ENCODE results near the gene SUCLG1.

Gene SUCLG1

DNA sequence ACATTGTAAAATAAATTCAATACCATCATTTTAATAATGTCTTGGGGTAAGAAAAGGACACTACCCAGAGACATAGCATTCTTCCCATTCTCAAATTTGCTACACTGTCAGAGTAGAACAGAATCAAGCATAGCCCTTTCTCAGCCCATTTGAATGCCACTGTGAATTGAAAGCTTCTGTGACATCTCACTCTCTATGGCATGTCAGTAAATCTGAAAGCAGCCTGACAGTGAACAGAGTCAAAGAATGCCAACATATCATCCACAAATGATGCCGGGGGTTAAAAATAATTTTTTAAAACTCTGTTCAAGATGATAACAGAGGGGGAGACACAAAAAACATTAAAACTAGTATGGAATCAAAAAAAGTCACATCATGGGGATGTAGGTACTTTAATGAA lies 17.6 kb downstream of the SUCLG1 start:
- Histone ChIP-seq H3K36me3 (peaks cover 84 to 100% (median 97%) of the 10 kb centered on the region in 11 experiments), H3K9me3 (replicated peaks in 1 of 11) (peaks cover 0 to 31% (median 18%) of the 10 kb centered on the region in 11 experiments; a peak in 17 of 22 replicates), H3K4me3 (no peak overlapping the region), H3K4me1 (peaks cover 0 to 10% (median 0%) of the 10 kb centered on the region in 10 experiments; a peak in 6 of 20 replicates), H4K20me1 (peaks cover 0 to 8% (median 0%) of the 10 kb centered on the region in 11 experiments; a peak in 1 of 22 replicates), H3K27ac (no peak overlapping the region), H3K4me2 (no peak overlapping the region), H3K9ac (no peak overlapping the region), H3K27me3 (no peaks in the 10 kb centered on the region)
- no peak for TF ChIP-seq Cebpa-rat (IDR thresholded peaks at IDR 0.05)

DNA sequence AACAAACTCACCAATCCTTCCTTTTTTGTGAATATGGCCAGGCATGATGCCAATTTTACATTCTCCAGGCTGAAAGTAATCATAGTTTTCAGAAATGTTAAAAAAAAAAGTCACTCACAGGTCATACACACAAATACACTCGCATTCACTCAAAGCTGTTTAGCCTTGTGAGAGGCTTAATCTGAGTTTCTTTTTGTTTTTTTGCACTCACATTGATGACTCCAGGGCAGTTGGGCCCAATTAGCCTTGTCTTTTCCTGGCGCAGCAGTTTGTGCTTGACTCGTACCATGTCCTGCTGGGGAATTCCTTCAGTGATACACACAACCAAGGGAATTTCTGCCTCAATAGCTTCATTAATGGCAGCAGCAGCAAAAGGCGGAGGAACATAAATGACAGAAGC lies 18.0 kb downstream of the SUCLG1 start:
- Histone ChIP-seq H3K9me3 (replicated peaks in 1 of 11) (peaks cover 0 to 31% (median 18%) of the 10 kb centered on the region in 11 experiments; a peak in 17 of 22 replicates), H3K4me2 (no peak overlapping the region), H3K4me3 (no peak overlapping the region), H3K27me3 (no peaks in the 10 kb centered on the region), H3K4me1 (peaks cover 0 to 10% (median 0%) of the 10 kb centered on the region in 10 experiments; a peak in 6 of 20 replicates), H4K20me1 (peaks cover 0 to 8% (median 0%) of the 10 kb centered on the region in 11 experiments; a peak in 1 of 22 replicates), H3K27ac (no peak overlapping the region), H3K9ac (no peak overlapping the region), H3K36me3 (peaks cover 80 to 100% (median 97%) of the 10 kb centered on the region in 11 experiments)
- TF ChIP-seq Cebpa-rat (IDR thresholded peaks at IDR 0.05) = no peak

DNA sequence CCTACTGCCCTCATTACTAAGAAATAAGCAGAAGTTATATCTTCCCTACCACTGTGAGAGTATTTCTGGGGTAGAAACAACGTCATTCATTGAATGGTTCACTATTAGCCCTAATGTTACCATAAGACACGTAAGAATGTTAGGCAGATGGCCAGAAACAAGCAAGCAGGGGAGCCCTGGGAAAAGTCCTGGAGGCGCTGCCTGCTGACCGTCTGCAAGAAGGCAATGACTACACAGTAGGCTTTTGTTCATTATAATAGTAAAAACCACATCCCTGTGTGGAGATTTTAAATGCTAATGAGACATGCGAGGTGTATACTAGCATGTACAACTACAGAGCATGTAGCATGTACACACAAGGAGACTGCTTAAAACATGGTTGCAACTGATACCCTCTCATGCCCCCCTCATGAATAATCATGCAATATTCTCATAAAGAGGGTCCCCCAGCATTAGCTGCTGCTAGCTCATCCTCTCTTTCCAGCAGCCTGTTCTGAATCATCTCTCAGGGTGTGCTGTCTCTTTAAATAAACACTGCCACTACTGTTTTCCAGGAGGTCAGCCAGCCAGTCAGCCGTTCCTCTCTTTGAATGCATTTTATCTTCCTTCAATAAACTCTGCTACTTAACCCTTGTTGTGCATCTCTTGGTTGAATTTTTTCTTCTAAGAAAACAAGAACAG lies 23.6 kb downstream of the SUCLG1 start:
- H4K20me1 ChIP-seq = no peaks in the 10 kb centered on the region
- no peak overlapping the region for H3K4me3 ChIP-seq
- H3K27ac ChIP-seq = no peak overlapping the region
- H3K27me3 ChIP-seq = no peaks in the 10 kb centered on the region
- H3K36me3 ChIP-seq = peaks cover 88 to 100% (median 99%) of the 10 kb centered on the region in 11 experiments
- peaks cover 0 to 19% (median 8%) of the 10 kb centered on the region in 11 experiments; a peak in 11 of 22 replicates for H3K9me3 ChIP-seq (replicated peaks in 1 of 11)
- no peak overlapping the region for H3K9ac ChIP-seq
- peaks cover 0 to 10% (median 0%) of the 10 kb centered on the region in 10 experiments; a peak in 4 of 20 replicates for H3K4me1 ChIP-seq
- H3K4me2 ChIP-seq = no peak overlapping the region
- TF ChIP-seq Cebpa-rat (IDR thresholded peaks at IDR 0.05) = no peak

DNA sequence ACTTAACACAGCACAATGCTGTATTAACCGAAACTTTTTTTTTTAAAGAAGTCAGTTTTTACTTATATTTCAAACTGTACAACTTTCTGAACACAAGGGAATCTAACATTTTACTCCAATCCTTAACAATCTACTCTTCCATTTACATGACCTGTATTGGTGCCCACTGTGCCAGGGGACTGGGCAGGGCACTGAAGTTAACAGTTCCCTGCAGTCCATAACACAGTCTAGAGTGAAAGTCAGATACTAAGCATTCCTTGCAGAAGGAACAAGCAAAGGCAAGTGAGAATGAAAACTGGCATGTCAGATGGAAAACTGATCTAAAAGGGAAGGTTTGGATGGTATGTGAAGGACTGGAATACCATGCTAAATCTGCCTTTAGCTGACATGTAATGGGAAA lies 29.8 kb downstream of the SUCLG1 start:
- Histone ChIP-seq H3K4me3 (no peak overlapping the region), H3K4me1 (no peaks in the 10 kb centered on the region), H3K9me3 (replicated peaks in 1 of 11) (0 out of 22 replicates have a peak, but pooled peaks cover 0 to 4% (median 0%) of the 10 kb centered on the region in 11 experiments), H4K20me1 (no peaks in the 10 kb centered on the region), H3K27me3 (no peaks in the 10 kb centered on the region), H3K27ac (no peak overlapping the region), H3K4me2 (no peak overlapping the region), H3K9ac (no peak overlapping the region), H3K36me3 (peaks cover 70 to 97% (median 84%) of the 10 kb centered on the region in 11 experiments)
- no peak for TF ChIP-seq Cebpa-rat (IDR thresholded peaks at IDR 0.05)

DNA sequence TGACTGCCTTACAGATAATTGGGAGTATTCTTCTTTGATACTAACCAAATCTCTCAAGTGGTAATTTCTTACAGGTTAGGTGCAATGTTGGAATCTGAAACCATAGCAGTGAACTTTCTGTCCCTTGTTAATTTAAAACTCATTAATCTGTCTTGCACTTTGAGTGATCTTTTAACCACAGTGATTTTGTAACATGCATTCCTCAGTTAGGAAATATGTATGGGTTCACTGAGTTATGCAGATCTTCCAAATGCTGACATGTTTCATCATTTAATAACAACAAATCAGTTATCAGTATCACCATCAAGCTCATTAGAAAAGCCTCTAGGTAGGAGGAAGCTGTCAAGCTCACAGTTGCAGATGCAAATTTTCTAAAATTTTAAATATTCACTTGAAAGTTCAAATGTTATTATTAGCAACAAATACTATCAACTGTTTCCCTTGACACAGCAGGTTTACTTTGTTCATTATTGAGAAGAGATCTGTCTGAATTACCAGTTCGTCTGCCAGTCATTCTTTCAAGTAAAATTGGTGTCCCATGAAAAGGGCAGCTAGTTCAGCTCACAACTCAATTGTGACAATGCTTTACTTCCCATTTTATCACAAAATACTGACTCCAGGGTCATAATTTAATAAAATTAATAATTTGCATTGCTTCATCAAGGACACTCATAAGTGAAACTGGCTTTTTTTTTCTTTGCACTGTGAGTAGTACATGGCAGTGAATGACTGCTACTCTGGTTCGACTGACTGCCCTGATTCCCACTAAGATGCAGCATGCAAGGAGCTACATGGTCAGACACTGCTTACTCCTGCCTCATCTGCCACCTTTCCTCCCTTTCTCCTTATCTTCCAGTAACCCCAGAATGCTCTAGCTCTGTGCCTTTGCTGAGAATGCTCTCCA lies 31.6 kb downstream of the SUCLG1 start:
- Histone ChIP-seq H3K27me3 (no peaks in the 10 kb centered on the region), H4K20me1 (no peaks in the 10 kb centered on the region), H3K4me1 (no peaks in the 10 kb centered on the region), H3K9me3 (replicated peaks in 1 of 11) (no peaks in the 10 kb centered on the region), H3K27ac (no peak overlapping the region), H3K36me3 (peaks cover 68 to 96% (median 83%) of the 10 kb centered on the region in 11 experiments), H3K9ac (no peak overlapping the region), H3K4me3 (no peak overlapping the region), H3K4me2 (no peak overlapping the region)
- no peak for TF ChIP-seq Cebpa-rat (IDR thresholded peaks at IDR 0.05)

DNA sequence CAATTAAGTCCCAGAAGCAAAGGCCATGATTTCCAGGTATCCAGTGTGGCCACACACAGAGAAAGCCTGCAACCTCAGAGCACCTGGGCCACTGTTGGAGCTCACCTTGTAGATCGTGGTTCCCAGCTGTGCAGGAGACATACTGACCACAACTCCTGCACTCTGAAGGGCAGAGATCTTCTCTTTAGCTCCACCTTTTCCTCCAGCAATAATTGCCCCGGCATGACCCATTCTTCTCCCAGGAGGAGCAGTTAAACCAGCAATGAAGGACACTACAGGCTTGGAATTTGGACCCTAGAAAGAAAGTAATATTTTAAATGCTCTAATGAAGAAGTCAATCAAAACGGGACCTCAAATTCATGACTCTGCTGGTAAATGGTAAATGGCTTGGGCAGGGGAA lies 33.8 kb downstream of the SUCLG1 start:
- Histone ChIP-seq H3K27me3 (no peaks in the 10 kb centered on the region), H3K4me1 (no peaks in the 10 kb centered on the region), H4K20me1 (no peaks in the 10 kb centered on the region), H3K9me3 (replicated peaks in 1 of 11) (no peaks in the 10 kb centered on the region), H3K36me3 (peaks cover 50 to 84% (median 68%) of the 10 kb centered on the region in 11 experiments), H3K4me3 (no peak overlapping the region), H3K27ac (no peak overlapping the region), H3K9ac (no peak overlapping the region), H3K4me2 (no peak overlapping the region)
- TF ChIP-seq Cebpa-rat (IDR thresholded peaks at IDR 0.05) = no peak

DNA sequence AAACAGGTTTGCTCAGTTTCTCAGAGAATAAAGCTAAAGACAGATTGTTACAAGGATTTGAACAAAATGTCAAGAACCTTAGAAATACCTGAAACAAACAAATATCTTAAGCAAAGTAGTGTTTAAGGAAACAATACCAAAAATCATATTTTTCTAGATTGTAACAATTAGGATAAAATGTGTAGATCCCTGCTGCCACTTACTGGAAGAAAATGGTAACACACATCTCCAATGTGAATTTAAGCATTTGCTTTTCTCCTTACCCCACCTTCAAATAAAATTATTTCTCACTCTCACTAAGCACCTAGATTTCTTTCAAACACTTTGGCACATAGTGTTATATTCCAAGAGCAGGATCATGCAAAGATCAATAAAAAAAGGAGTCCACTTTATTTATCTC lies 34.9 kb downstream of the SUCLG1 start:
- peaks cover 39 to 73% (median 57%) of the 10 kb centered on the region in 11 experiments for H3K36me3 ChIP-seq
- no peak overlapping the region for H3K9ac ChIP-seq
- H3K27me3 ChIP-seq = no peaks in the 10 kb centered on the region
- H4K20me1 ChIP-seq = no peaks in the 10 kb centered on the region
- H3K4me2 ChIP-seq = no peak overlapping the region
- H3K27ac ChIP-seq = no peak overlapping the region
- no peak for TF ChIP-seq Cebpa-rat (IDR thresholded peaks at IDR 0.05)
- H3K4me3 ChIP-seq = no peak overlapping the region
- H3K4me1 ChIP-seq = no peaks in the 10 kb centered on the region
- H3K9me3 ChIP-seq (replicated peaks in 1 of 11) = no peaks in the 10 kb centered on the region

DNA sequence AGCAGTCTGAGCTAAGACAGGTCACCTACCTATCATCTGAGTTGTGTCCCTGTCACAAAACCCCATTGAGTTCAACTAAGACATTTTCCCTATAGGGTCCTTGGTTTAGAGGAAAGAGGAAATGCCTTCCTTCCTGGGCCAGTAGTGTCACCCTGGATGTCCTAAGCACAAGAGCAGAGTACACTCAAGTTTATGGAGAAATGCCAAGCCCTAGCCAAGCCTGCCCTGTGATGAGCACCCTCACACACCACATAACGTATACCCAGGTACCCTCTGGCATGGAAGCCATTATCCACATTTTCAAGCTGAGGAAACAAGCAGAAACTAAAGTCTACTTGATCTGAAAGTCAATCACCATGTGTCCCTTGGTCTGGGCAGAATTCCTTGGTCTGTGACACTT lies 37.3 kb downstream of the SUCLG1 start:
- no peak overlapping the region for H3K4me2 ChIP-seq
- H4K20me1 ChIP-seq = no peaks in the 10 kb centered on the region
- no peak overlapping the region for H3K4me3 ChIP-seq
- H3K9ac ChIP-seq = no peak overlapping the region
- no peaks in the 10 kb centered on the region for H3K27me3 ChIP-seq
- no peaks in the 10 kb centered on the region for H3K4me1 ChIP-seq
- peaks cover 23 to 53% (median 39%) of the 10 kb centered on the region in 11 experiments for H3K36me3 ChIP-seq
- no peak overlapping the region for H3K27ac ChIP-seq
- H3K9me3 ChIP-seq (replicated peaks in 1 of 11) = no peaks in the 10 kb centered on the region
- TF ChIP-seq Cebpa-rat (IDR thresholded peaks at IDR 0.05) = no peak

DNA sequence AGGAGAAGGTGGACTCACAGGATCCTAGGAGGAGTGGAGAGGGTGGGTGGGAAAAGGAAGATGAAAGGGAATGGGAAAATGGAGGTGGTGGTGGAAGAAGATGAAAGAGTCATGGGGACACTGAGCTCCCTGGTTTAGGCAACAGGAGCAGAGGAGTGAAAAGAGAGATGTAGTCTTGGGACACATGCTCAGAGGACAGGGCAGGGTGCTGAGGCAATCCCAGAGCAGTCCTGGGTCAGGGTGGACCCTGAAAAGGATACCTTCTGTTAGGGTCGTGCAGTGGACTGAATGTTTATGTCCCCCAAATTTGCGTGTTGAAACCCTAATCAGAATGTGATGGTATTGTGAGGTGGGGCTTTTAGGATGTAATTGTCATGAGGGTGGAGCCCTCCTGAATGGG lies 37.9 kb downstream of the SUCLG1 start:
- H3K27me3 ChIP-seq = no peaks in the 10 kb centered on the region
- H3K36me3 ChIP-seq = peaks cover 23 to 48% (median 39%) of the 10 kb centered on the region in 11 experiments
- no peak for TF ChIP-seq Cebpa-rat (IDR thresholded peaks at IDR 0.05)
- no peak overlapping the region for H3K9ac ChIP-seq
- H3K27ac ChIP-seq = no peak overlapping the region
- H3K9me3 ChIP-seq (replicated peaks in 1 of 11) = no peaks in the 10 kb centered on the region
- no peaks in the 10 kb centered on the region for H3K4me1 ChIP-seq
- no peak overlapping the region for H3K4me2 ChIP-seq
- H4K20me1 ChIP-seq = no peaks in the 10 kb centered on the region
- H3K4me3 ChIP-seq = no peak overlapping the region
